Measurements from ENCODE around the gene GOLT1B.

DNA sequence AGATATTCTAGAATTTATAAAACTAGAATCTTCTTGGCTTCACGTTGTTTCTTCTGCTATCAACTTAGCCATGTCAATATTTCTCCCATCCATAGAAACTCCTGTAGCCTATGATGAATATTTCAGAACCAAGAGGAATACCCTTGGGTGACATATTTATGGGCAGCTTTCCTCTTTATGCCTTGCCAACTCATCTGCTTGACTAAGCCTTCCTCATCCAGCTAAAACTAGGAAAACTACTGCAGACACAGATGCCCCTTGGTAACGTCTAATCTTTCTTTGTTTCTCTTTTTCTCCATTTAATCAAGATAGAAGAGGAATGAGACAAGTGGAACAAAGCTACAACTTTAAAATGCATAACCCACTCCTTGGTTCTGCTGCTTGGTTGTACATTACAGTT is 6.3 kb downstream of the GOLT1B start:
- TF ChIP-seq, protein P1, sequence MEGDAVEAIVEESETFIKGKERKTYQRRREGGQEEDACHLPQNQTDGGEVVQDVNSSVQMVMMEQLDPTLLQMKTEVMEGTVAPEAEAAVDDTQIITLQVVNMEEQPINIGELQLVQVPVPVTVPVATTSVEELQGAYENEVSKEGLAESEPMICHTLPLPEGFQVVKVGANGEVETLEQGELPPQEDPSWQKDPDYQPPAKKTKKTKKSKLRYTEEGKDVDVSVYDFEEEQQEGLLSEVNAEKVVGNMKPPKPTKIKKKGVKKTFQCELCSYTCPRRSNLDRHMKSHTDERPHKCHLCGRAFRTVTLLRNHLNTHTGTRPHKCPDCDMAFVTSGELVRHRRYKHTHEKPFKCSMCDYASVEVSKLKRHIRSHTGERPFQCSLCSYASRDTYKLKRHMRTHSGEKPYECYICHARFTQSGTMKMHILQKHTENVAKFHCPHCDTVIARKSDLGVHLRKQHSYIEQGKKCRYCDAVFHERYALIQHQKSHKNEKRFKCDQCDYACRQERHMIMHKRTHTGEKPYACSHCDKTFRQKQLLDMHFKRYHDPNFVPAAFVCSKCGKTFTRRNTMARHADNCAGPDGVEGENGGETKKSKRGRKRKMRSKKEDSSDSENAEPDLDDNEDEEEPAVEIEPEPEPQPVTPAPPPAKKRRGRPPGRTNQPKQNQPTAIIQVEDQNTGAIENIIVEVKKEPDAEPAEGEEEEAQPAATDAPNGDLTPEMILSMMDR (IDR thresholded peaks at IDR 0.05) = no peak
- no peak for TF ChIP-seq POLR2A (IDR thresholded peaks at IDR 0.05)
